Stimulated activated CD8-positive, alpha-beta memory T cell treated with anti-CD3 and anti-CD28 coated beads, Interleukin-7, amount 100 ng/mL, for 24 hours (primary cell): ENCODE data around the gene SEMA7A.

Experiments used
- DNase-seq: peaks from one replicate; pipeline ENCODE4 v3.0.0-alpha.2; 2020; ENCODE audit warnings: low read depth

Gene SEMA7A

DNA sequence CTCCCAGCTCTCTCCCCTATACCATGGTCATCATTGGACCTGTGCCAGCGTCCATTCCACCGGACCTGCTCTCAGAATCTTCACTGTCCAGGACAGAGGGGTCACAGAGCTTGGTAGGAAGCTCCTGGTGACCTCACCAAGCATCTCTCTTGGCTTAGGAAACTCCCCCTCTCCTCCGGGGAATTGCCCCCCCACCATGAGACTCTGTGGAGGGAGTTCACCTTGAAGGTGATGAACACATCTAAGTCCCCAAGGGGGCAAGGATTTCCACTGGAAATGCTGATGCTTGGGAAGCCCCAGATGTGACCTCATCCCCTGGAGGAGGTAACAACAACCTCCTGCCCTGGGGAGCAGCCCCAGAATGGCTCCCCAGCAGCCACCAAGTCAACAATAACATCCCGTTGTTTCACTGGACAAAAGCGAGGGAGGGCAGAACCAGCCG lies 3.2 kb downstream of the SEMA7A start:
- no peak for DNase-seq

DNA sequence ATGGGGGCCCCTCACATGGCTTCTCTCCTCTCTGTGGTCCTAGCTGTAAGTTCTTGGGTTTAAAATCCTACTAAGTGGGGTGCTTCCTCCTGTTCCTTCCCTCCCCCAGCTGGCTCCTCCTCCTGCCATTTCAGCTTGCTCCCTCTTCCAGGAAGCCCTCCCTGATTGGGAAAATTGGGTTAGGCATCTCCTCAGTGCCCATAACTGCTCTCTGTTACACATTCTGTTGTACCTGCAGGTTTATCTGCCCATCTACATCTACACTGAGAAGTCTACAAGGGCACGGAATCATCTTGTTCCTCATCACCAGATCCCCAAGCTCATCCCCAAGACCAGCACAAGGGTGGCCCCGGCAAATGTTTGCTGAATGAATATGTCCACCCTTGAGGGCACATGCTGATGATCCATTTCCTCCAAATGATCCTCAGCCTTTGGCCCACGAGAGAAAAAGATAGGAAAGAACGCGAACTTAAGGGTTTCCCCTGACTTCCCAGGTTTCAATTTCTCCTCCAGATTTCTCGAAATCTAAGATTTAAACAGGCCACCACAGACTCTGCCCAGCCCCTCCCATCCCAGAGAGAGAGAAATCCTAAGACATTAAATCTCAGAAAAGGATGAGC lies 3.9 kb downstream of the SEMA7A start:
- no peak for DNase-seq

DNA sequence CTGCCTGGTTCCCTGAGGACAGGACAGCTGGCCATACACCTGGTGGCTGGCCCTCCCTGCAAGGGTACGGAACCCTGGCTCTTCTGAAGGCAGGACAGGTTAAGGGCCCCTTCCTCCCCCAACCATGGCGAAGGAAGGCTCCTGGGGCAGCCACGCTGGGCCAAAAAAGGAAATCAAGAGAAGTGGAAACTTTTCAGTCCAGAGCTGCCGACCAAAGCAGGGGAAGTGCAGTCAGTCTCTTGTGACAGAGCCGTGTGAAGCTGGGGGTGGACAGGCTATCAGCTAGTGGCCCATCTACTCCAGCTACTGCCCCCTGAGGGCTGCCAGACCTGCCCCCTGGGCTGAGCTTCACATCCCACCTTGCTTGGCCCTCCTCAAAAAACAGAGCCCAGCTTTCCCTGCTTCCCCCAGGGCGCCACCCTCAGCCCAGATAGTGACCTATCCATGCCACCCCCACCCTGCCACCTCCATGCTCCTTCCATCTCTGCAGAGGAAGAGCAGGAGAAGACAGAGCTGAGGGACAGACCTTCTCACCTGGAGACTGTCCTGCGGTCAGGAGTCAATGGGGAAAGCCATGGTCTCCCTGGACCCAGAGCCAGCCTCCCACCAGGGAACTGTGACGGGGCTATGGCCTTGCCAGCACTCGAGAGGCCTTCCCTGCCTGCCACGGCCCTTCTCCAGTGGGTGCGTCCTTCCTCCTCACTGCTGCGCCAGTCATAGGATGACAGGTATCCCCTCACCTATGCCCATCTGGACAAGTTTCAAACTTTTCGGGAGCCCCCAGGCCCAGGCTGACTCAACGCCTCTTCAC lies 4.6 kb downstream of the SEMA7A start:
- DNase-seq = no peak

DNA sequence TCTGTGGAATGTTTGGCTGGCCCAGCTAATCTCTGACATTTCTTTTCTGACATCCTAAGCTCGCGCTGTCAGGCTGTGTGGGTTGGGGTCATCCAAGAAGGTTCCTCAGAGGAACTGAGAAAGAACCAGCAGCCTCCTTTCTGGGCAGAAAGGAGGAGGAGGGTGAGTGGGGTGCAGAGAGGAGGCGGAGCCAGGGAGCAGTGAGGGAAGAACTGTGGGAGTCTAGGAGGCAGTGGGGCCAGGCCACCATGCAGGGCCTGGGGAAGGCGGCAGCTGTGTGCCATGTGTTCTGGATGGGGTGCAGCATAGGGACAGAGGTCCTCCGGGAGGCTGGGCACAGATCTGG lies 5.3 kb downstream of the SEMA7A start:
- DNase-seq = no peak

DNA sequence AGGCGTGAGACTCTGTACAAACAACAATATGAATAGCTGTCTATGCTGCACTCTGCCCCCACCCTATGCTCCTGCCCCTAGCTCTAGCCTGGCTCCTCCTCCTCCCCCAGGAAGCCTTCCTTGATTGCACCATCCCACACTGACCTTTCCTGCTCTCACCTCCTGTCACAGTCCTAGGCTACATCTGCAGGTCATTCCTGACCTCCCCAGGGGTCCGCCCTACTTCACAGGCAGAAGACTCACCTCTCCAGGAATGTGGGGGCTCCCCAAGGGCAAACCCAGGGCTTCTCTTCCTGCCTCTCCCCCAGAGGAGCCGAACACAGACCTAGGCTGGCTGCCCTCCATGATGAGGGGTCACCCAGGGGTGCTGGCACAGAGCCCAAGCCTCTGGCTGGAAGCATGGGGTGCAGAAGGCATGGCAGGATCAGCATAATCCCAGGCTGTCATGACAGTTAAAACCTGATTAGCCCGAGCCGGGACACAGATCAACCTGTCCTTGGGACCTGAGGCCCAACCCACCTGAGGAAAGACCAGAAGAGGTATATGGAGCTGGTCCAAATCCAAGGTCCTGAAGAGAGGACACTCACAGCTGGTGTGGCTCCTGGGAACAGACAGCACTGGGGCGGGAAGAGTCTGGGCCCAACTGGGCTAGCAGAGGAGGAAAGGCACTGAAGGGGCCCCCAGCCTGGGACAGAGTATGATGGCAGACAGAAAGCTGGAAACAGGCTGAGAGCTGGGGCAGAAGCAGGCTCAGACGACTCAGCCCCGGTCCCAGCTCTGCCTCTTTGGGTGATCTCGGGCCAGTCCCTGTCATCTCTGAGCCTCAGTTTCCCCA lies 5.9 kb downstream of the SEMA7A start:
- no peak for DNase-seq

DNA sequence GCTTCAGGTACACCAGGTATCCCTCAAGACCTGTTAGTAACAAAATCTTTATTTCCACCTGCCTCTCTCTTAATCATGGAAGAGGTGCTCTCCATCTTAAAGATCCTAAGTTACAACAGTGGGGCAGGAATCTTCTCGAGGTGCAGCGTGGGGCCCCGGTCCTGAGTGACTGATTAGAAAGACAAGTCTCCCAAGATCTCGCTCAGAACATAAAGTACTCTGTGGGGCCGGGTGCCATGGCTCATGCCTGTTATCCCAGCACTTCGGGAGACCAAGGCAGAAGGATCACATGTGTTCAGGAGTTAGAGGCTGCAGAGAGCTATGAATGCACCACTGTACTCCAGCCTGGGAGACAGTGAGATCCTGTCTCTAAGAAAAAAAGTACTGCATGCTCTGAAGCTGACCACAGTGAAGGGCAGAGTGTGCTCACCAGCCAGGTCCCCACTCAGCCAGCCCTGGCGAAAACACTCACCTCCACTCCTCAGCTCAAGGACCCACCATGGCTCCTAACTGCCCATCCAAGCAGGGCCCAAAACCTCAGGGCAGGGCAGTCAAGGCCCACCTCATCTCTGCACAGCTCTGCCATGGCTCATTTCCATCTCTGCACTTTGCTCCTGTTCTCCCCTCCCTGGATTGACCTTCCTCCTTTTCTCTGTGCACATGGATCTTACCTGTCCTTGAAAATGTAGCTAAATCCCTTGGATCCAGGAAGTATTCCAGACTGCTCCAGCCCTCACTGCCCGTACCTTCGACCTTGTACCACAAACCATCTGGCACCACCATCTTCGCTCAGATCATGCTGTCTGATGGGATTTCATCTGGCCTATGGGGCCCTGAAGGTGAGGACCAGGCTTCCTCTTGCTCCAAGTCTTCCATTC lies 7.1 kb downstream of the SEMA7A start:
- DNase-seq = no peak

DNA sequence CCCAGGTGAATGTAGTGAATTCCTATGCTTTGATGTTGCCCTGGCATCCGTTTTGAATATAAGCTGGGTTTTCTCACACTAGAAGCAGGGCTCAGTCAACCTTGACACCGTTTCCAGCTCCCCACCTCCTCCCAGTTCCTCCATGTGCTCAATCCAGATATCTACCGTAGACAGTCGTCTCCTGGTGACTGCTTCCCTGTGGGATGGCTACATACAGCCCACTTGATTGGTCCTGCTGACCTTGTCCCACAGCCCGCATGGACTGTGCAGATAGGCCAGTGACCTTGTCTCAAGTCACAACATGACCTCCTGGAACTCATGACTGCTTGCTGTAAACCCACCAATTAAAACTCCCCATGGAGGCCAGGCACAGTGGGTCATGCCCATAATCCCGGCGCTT lies 8.1 kb downstream of the SEMA7A start:
- DNase-seq = no peak

DNA sequence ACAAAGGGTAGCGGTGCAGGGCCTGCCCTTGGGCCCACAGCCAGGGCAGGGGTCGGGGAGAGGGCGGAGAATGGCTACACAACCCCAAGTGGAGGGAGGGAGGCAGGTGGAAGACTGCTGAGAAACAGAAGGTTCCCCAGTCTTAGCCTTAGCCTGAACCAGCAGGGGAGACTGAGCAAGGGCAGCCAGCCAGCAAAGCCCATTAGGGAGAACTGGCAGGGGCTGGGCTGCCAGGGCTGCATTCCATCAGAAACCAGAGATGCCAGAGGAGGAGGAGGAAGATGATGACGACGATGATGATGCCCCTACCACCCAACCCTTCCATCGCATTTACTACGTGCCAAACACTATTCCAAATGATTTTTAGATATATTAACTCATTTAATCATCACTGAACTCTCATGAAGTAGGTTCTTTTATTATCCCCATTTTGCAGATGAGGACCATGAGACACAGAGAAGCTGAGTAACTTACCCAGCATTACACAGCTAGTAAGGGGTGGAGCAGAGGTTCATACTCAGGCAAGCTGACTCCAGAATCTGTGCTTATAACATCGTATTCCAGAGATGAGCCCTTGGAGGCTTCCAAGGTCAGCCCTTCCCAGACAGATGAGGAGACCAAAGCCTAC lies 8.7 kb downstream of the SEMA7A start:
- no peak for DNase-seq

DNA sequence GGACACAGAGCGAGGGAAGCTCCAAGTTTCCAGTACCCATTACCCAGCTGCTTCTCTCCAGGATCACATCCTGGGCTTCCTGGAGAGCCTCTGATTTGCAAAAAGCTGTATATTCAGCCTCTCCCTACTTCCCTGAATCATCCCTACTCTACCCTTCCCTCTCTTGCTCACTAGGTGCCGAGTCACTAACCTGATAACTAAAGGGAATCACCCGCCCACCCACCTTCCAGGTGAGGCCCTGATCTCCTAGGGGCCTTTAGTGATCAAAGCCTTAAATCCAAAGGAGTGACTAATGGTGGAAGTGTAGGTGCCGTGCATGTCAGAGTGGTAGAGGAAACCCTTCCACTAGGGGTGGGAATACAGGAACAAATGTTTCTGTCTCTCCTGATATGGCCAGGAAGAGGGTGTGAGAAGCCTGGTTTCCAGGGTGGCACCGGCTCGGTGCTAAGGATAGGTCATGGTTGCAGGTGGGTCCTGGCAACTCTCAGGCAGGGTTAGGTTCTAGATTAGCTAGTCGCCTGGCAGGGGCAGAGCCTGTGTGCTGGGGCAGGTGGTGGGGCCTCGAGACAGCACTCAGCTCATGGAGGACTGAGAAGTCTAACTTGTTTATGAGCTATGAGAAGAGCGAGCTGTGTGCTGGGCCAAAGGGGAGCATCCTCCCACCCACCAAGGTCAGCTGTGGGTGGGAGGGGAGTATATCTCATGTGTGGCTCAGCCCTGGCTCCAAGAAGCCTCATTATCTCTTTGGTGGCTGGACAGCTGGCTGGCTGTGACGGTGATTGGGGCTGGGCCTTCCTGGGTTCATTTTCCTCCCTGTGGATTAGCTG lies 10.1 kb downstream of the SEMA7A start:
- DNase-seq = no peak

DNA sequence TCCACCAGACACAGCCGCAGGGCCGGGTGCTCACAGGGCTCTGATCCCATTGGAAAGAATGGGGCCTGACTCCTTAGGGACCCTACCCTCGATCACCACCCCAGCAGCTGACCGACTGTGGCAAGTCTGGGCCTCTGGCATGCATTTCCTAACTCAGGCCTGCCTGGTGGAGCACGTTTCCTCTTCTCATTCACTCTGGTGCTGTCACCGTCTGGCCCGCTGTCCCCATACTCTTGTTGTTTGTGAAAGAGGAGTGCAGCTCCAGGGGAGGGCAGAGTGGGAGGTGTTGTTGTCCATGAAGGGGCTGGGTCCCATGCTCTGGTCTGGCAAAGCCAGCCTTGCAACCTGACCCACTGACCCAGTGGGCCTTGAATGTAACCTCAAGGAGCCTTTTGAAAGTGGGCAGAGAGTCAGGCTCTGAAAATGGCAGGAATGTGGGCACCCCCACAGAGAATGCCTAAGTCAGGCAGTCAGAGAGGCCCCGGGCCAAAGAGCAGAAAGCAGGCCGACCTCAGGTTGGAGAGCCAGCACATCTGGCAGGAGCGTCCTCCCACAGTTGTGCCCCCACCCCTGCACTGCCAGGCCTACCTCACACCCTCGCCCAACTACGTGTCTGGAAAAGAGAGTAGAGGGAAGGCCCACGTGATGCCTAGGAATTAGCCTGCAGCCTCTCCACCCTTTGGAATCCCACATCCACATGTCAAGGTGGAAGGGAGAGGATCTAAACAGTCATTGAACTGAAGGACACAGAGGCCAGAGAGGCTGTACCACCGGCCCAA lies 10.9 kb downstream of the SEMA7A start:
- no peak for DNase-seq

DNA sequence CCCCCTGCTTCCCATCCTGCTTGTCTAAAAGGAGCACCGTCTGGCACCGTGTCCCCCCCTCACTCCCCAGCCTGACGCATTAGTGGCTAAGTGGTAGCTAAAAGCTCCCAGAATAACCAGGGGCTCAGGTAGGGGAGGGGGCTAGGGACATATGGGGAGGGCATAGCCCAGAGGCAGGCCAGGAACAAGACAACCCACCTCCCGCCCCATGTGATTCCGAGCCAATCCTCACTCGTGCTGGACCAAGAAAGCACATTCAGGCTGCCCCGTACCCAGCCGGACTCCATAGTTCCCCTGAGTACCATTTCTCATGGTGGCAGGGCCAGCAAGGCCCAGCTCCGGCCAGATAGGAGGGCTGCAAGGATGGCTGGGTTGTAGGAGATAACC lies 11.5 kb downstream of the SEMA7A start:
- DNase-seq = no peak

DNA sequence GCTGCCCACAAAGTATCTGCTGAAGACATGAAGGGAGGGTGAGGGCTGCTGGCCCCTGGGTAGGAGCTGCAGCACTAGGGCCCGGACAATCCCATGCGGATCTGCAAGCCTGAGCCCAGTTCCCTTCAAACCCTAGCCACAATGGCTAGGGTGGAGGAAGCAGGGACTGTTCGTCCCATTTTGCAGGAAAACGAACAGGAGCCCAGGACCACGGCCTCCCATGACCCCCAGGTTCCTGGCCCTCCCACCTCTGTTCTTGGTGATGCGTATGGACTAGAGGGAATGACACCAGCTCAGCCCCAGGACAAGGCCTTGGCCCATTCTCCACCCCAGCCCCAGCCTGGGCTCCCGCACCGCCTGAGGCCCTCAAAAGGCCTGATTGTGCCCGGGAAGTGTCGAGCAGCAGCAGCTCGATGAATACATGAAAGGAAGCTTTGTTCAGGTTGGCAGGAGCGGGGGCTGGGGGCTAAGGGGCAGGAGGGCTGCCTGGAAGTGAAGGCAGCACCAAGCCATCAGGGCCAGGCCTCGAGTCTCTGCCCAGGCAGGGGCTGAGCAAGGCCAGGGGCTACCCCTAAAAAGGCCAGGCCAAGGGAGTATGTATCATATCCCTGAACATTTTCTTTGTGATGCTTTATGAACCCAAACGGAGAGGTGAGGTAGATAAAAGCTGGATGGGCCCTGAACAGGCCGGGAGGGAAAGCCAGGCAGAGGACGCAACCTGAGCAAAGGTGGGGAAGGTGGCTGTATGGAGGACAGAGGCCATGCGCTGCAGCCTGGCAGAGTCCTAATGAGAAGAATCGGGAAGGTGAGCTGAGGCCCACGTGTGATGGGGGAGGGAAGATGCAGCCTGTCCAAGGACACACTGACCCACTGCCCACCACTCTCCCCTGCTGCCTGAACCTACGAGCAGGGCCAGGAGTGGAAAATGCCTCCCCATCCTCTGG lies 12.2 kb downstream of the SEMA7A start:
- DNase-seq = no peak

DNA sequence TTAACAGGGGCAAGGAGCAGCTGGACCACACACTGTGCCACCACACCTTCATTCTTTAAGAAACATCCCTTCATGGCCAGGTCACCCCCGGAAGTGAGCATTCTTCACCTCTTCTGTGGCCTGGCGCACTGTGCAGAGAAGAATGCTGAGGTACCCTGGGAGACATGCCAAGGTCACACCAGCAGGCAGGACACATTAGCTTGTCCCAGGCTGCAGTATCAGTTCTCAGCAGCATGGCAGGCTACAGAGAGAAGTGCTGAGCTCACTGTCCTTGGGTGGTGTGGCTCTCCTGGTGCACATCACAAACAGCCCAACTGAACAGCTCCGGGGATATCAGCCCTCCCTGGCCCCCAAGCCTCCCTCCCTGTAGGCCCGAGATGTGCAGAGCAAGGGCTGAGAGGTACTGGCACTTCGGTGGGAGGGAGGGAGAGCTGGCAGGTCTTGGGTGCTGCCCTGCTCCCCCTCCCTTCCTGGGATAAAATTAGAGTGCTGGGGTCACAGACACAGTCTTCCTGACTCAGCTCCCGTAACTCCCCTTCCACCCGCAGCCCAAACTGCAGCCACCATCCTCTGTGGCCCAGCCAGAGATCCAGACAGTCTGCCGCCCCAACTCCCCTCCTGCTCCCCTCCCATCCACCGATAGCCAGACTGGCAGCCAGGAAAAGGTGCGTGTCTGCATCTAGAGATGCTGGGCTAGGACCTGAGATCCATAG lies 13.4 kb downstream of the SEMA7A start:
- no peak for DNase-seq

DNA sequence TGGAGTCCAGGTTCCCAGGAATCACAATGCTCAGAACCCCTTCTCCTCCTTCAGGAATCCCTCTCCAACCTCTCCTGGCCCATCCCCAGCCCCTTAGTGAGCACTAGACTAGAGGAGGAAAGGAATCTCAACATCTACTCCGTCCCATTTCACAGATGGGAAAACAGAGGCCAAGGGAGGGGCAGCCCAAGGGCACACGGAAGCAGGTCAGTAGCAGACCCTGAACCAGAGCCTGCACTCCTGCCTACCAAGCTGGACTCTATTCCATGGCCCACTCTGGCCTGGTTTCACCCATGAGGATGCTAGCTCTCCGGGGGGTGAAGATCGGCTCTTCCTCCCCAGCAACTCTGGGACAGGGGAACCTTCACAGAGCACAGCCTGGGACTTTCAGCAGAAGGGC lies 14.3 kb downstream of the SEMA7A start:
- no peak for DNase-seq

DNA sequence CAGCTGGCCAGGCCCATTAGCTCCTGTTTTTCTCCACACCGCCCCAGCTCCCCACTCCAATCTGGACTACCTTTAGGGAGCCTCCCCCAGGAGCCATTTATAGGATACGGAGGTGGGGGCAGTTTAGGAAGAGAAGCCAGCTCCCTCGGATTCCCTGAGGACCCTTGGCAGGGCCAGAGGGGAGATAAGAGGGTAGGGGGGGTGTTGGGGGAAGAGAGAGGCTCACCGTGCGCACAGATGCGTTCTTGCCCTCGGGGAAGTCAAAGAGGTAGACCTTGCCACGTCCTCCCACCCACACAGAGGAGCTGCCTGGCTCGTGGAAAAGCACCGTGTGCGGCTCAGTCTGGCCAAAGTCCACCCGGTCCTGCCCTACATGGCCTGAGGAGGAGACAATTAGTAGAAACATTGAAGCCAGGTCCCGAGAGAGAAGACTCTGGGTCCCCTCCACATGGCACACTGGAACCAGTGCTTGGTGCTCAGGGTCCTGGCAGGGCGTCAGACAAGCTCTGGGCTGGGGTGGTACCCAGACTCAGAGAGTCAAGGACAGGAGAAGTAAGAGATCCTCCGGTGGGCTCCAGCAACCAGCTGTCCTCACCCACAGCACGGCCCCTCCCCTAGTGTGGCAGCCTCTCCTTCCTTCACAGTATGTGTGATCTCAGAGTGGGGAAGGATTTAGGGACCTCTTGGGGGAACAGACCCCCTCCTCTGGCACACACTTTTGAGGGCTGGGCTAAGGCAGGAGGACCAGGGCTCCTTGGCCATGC lies 15.0 kb downstream of the SEMA7A start:
- DNase-seq = no peak

DNA sequence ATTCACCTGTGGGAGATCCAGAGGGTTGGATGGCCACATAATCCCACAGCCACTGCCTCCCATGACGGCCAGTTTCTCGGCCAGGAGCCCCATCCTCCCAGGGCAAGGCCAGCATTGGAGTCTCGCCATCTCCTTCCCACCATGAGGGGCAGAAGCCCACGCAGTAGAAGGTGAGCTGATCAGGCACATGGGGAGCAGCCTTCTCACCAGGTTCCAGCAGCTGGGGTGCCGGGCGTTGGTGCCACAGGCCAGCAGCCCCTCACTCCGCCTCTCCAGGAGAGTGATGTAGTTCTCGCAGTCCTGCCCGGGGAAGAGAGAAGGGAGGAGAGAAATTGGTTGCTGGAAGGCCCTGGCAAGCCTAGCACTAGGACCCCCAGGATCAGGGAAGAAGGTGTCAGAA lies 16.1 kb downstream of the SEMA7A start:
- DNase-seq = no peak

DNA sequence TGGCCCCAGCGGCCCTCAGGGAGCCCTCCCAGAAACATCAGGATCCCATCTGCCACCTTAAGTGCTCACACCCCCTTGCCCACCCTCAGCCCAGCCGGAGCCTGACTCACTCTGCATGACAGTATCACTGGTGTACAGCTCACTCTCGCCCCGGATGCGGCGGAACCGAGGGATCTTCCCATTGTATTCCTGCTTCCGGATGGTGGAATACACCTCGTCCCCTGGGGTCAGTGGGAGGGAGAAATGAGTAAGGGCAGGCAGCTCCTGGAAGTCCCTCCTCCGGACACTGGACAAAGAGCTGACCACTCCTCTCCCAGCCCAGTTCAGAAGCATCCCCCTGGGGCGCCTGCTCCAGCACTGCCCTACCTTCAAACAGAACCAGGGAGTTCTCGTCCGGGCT lies 16.5 kb downstream of the SEMA7A start:
- no peak for DNase-seq
